ENCODE measurements around the gene CRB2.
"Not testable (repeated sequence)": the region's sequence is repeated elsewhere in the genome, so short reads cannot be mapped to it uniquely, and the experiment has no call there.

The CRB2 gene

DNA sequence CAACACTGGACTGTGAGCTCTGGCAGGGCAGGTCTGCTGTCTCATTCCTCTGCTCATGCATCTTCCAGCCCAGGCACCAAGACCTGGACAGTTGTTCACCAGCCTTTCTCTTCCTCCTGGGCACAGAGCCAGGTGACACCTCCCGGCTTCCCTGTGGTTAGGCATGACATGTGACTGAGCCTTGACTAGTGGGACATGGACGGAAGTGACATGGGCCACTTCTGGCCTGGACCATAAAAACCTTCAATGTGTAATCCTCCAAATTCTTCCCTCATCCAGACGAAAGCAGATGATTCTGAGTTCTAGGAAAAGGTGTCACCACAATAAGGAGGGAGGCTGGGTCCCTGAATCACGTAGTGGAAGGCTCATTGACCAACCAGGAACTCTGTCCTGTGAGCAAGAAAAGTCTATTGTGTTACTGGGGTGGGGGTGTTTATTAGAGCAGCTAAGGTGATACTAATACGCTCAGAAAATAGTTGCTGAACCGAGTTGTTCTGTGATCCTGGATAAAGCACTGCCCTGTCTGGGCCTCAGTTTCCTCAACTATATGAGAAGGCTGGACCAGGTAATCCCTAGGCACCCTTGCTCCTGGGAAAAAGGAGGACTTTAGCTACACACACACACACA, 26.6 kb upstream of the CRB2 start:
- DNase-seq (ENCODE audit: low read depth in 2 of 2), result no peak

DNA sequence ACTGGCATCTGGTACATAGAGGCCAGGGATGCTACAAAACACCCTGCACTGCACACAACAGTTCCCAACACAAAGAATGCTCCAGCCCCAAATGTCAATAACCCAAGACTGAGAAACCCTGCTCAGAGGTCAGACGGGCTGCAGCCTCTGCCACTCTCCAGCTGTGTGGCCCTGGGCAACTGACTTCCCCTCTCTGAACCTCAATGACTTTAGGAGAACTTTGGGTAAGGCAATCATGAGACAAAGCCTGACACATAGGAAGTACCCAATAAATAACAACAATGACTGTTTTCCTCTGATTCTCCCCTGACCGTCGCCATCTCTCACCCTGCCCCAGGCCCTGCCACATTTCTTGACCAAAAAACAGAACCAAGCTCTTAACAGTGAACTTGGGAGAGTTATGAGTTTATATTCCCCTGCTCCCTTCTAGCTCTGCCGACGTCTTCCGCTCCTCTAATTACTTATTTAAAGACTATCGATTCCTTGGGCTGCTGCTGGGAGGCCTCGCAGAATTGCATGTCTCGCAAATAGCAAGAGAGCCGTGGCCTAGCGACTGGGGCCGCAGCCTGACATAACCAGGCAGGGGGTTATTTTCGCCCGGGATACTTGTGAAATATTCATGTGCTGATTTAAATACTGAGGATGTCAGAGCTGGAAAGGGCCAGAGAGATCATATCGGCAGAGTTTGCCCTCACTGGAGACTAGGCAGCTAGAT, 24.5 kb upstream of the CRB2 start:
- no peak for DNase-seq (ENCODE audit: low read depth in 2 of 2)

DNA sequence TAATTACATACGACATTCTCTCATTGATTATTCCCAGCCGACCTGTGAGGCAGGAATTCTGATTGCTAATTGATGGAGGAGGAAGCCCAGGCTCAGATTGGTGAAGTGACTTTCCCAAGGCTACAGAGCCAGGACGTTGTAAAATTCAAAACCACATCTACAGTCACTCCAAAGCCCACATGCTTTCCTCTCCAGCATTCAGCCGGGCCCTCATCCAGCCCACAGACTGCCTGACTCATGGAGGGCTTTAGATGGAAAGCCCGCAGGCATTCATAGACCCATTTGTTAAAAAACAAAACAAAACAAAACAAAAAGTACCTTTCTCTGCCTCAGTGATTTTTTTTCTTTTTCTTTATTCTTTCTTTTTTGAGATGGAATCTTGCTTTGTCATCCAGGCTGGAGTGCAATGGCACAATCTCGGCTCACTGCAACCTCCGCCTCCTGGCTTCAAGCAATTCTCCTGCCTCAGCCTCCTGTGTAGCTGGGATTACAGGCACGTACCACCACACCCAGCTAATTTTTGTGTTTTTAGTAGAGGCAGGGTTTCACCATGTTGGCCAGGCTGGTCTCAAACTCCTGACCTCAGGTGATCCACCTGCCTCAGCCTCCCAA, 22.8 kb upstream of the CRB2 start:
- not testable (repeated sequence) for DNase-seq (ENCODE audit: low read depth in 2 of 2)

DNA sequence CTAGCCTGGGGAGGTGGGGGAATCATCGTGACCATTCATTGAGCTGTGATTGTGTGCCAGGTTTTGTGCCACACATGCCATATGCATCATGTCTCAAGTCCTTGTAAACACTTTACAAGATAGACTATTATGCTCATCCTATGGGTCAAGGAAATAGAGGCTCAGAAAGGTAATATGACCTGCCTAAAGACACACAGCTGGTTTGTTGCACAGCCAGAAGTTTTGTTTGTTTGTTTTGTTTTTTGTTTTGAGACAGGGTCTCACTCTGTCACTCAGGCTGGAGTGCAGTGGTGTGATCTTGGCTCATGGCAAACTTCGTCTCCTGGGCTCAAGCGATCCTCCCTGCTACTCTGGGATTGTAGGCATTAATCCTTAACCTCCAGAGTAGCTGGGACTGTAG, 21.4 kb upstream of the CRB2 start:
- no peak for DNase-seq (ENCODE audit: low read depth in 2 of 2)

DNA sequence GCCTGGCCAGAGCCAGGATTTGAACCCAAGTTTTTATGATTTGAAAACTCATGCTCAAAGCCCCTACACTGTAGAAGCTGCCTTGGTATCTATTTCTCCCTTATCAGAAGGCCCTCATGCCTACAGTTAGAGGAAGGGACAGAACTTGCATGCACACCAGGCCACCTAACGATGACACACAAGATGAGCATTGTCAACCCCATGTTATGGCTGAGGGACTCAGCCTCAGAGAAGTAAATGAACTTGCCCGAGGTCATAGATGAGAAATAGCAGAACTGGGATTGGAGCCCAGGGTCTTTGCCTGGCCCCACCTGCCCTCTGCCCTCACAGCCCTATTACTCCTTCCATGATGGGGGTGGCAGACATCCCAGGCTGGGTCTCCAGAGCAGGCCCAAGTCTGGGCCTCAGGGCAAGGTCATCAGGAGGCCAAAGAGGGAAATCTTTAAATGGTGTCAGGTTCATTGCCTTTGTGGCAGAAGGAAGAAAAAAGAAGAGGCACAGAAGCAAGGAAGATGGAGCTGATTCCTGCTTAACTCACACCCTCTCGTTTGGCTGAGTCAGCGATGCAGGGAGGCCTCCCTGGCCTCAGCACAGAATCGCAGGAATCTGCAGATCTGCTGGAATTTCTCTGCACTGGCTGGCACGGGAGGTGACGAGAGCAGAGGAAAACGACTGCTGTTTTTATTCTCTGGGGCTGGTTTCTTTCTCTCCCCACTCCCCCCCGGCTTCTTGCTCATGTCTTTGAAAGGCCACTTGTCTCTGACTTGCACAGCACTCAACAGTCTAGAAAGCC, 20.6 kb upstream of the CRB2 start:
- DNase-seq (ENCODE audit: low read depth in 2 of 2), result no peak

DNA sequence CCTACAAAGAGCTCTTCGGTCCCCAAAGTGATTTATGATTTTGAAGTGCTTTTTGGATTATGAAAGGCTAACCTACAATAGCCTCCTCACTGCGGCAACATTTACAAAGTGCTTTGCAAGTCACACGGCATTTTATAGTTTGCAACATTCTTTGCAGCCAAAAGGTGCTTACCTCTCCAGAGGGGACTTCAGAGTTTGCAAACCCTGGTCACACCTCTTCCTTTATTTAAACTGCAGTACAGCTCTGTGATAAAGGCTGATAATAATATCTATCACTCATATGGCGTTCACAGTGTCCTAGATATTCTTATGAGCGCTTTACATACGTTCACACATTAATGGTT, 20.0 kb upstream of the CRB2 start:
- DNase-seq (ENCODE audit: low read depth in 2 of 2), result no peak

DNA sequence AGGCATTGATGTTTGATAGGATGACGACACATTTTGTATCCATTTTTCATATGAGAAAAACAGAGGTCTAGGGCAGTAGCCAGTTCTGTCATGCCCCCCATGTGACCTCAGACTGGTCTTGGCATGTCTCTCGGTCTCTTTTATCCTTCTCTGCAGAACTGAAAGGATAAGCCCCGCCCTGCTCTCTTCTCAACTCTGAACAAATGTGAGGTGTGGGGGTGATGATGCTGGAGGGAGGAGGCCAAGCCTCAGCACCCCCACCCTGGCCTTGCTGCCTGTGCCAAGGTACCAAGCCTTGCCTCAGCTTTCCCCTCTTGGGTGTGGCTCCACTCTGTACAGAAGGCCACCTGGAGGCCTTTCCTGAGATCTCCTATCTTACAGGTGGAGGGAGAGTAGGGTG, 19.5 kb upstream of the CRB2 start:
- no peak for DNase-seq (ENCODE audit: low read depth in 2 of 2)

DNA sequence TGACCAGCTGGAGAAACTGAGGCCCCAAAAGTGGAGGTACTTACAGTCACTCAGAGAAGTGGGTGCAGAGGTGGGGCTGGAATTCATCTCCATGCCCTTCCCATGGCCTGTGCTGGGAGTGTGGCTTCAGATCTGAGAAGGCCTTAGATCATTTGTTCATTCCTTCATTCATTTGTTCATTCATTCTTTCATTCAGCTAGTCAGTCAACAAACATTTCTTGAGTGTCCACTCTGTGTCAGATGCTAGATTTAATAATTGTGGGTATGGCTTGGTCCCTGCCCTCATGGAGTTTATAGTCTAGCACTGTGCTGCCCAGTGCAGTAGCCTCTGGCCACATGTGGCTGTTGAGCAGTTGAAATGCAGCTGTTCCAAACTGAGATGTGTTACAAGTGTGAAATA, 19.0 kb upstream of the CRB2 start:
- no peak for DNase-seq (ENCODE audit: low read depth in 2 of 2)

DNA sequence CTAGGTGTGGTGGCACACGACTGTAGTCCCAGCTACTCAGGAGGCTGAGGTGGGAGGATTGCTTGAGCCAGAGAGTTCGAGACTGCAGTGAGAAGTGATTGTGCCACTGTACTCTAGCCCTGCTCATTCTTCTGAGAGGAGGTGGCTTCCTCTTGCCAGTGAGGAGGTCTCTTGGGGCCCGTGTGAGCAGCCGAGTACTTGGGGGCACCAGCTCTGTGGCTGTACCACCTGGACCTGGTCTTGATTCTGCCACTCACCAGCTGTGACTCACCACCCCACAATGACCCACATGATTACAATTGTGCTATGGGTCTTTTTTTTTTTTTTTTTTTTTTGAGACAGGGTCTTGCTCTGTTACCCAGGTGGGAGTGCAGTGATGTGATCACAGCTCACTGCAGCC, 18.0 kb upstream of the CRB2 start:
- DNase-seq (ENCODE audit: low read depth in 2 of 2), result no peak

DNA sequence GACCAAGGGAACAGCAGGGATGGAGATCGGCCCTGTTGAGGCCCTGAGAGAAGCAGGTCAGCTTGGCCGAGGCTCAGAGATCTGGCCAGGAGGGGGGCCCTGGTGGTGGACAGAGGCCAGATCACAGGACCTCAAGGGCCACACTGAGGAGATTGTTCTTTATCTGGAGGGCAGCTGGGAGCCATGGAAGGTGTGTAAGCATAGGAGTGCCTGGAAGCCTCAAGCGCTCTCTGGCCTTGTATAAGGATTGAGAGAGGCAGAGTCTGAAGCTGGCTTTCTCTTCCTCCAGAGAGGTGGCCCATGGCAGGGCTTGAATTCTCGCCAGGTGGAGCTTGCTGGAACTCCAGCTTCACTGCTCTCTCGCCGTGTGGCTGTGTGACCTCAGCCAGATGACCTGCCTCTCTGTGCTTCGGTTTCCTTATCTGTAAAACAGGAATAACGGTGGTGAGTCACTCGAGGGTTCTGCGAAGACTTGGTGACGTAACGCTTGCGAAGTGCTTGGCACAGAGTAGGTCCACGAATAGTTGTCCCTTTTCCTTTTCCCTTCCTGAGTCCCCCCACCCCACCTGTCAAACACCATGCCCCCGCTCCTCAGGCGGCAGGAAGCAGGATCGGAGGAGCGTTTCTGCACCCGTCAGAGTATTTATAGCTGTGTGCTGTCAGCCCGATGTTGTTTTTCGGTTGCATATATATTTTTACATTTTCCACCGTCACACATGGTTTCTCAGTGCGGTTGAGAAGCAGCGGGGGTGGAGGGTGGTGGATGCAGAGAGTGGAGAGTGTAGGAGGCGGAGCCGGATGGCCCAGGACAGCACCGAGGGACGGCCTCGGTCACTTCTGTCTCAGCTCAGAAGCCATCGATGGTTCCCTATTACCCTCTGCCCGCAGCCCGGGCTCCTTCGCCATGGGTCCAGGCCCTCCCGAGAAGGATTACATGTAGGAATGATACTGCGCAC, 17.0 kb upstream of the CRB2 start:
- DNase-seq (ENCODE audit: low read depth in 2 of 2), result peak in 1 of 2 donors; percentile 34

DNA sequence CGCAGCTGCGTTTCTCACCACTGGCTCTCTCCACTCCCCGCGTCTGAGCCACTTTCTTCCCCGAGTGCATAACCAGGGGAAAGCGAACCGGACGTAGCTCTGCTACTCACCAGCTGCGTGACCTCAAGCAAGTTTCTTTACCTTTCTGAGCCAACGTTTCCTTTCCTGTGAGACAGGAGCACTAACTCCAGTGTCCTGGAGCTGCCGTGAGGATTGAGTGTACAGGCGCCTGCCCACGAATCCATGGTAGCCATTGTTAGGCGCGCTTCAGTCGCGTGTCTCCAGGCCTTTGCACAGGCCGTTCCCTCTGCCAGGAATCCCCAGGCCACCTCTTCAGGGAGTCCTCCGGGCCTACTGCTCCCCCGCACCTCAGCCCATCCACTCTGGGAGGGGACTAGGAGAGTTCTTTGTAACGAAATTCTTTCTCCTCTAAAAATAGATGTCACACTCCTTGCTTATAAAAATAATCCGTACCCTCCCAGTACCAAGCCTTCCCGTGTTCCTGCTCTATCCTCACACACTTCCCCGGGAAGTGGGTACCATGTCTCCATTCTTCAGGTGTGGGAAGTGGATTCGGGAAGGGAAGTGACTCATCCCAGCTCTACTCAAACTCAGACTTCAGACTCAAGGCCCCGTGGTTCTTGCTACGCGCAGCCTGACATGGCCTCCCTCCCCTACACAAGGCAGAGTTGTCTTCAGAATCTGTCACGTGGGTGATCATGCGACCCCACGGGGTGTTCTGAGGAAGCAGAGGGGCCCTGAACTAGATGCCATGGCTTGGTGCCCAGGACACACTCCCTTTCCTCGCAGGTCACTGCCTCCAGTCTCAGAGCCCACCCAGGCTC, 16.1 kb upstream of the CRB2 start:
- no peak for DNase-seq (ENCODE audit: low read depth in 2 of 2)

DNA sequence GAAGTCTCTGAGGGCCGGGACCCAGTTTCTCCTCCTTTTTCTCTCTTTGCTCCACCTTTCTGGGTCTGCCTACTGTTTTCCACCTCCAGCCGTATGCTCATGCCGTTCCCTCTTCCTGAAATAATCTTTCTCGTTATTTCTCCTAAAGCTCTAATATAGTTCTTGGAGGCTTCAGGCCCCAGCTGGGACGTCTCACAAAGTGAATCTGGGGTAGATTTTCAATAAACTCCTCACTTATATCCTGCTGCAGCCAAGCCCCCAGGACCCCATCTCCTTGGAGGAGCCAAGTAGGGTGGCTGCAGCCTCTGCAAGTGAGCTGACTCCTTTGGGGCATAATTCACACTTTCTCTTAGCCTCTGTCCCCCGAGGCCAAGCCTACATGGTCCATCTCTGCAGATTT, 14.2 kb upstream of the CRB2 start:
- no peak for DNase-seq (ENCODE audit: low read depth in 2 of 2)

DNA sequence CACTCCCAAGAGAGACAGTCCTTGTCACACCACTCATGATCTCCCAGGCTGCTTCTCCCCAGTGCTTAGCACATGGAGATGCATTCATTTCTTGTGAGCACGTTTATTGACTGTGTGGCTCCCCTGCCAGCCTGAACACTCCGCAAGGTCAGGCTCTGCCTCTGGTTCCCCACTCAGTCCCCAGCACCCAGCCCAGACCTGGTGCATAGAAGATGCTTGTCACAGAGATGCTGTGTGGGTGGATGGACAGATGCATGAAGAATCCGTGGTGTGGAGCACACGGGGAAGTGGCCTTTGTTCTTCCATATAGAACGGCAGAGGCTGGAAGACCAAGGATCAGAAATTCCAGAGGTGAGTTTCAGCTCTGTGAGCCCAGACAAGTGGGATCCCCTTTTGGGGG, 13.8 kb upstream of the CRB2 start:
- no peak for DNase-seq (ENCODE audit: low read depth in 2 of 2)

DNA sequence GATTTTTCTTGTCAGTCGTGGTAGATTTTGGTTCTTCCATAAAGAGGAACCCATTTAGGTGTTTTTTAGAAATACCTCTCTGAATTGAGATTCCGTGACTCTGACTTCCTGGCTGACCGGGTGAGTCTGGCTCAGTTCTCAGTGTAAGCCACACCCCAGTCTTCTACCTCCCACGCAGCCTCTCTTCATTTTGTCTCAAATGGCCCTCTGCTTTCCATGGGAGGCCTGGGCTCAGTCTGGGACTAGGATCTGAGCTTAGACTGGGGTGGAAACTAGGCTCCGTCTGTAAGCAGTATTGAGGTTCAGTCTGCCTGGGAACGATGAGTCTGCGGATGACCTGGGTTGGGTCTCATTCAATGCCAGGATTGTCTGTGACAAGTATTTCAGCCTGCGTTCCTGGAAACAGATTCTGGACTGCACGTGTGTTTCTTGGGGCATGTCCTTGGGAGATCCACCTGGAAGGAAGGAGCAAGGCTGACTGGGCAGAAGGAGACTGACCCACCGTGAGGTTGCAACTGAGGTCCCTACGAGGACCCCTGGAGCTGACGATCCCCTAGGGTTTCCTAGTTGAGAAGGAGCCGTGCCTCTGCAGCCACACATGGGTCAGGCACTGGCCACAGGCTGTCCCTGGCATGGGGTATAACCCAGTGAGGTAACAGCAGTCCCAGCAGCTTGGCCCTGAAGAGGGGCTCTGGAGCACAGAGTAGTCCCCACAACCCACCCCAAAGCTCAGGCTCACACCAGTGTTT, 12.4 kb upstream of the CRB2 start:
- no peak for DNase-seq (ENCODE audit: low read depth in 2 of 2)

DNA sequence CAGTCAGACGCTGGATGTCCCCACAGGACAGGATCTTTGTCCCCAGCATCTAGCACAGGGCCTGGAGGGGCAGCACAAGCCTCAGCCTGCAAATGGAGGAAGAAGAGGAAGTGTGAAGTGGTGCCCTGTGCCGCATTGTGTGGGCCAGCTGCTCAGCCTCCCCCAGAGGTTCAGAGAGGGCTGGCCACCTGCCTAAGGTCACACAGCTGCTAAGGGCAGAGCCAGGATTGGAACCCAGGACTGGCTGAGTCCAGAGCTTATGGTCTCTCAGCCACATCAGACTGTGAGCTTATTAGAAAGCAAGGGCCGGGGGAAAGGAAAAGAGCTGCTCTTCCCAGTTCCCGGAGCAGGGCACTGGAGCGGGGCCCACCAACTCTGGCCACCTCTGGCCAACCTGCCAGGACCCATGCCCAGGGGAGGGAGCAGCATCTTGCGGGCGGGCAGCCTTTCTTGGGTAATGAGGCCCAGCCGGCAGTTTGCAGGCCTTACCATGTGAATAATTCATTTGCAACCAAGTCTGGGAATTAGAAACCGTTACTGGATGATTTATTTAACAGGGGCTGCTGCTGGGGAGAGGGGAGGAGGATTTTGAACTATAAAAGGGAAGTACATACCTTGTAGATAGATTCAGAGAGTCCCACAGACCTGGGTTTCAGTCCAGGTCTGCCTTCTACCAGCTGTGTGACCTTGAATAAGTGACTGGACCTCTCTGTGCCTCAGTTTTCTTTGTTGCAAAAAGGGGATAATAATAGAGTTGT, 11.6 kb upstream of the CRB2 start:
- no peak for DNase-seq (ENCODE audit: low read depth in 2 of 2)

DNA sequence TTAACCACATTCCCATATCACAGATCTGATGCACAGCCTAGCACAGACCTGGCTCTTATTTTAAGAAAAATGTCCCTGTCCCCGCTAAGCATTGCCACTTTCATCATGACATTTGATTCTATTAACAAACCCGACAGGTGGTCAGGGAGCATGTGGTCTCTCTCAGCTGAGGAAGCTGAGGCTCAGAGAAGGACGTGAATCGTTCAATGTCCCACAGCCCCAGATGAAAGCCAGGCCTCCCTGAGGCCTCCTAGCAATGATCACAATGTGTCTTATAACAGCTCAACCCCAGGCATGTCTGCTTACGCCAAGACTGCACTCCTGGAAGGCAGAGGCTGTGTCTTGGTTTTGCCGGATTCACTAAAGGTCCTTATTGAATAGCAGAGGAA, 10.4 kb upstream of the CRB2 start:
- DNase-seq (ENCODE audit: low read depth in 2 of 2), result no peak

DNA sequence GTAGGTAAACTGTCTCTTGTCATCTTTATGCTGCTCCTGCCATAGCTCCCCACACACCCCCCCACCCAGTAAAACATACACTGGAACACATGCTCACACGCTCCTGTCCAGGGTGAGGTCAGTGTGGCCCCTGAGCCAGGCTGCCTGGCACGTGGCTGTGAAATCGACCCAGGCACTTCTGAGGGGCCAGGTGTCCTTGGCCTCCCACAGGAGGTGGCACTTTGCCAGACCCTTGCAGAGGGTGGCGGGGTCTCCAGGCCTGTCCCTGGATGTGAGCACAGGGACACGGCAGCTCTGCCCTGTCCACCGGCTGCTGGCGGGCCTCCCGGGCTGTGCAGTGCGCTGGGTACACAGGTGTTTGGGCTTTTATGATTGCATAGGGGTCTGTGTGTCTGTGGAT, 10.0 kb upstream of the CRB2 start:
- DNase-seq (ENCODE audit: low read depth in 2 of 2), result no peak

DNA sequence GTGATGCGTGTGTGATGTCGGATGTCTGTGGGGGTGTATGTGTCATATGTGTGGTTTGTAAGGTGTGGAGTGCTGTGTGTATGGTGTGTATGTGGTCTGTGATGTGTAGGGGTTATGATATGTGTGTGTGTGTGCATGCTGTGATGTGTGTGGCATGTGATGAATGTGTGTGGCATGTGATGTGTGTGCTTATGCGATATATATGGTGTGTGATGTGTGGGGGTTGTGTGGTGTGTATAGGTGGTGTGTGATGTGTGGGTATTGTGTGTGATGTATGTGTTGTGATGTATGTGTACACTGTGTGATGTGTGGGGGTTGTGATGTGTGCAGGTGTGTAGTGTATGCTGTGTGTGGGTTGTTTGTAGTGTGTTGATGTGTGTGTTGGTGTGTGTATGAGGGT, 9.2 kb upstream of the CRB2 start:
- no peak for DNase-seq (ENCODE audit: low read depth in 2 of 2)
